H9 (cell line): ENCODE measurements around the gene TTC23L. TPM values are rescaled to one million over a fixed set of nuclear protein-coding genes. Genes with fewer than 3 reads are reported as not detected.
A peak's percentile ranks its signal among the peaks of the same experiment; 100 is the strongest.

Experiments
- DNase-seq: peaks from one replicate; pipeline ENCODE4 v3.0.0-alpha.2; 2017
- H2AFZ ChIP-seq: one replicate; pipeline ENCODE4 v1.6.1; 2013; ENCODE audit warnings: mild to moderate bottlenecking, low read length, control low read depth, moderate library complexity
- H2AK5ac ChIP-seq: 2 replicates; pipeline ENCODE4 v1.6.1; 2013; ENCODE audit warnings: low read length, control low read depth, mixed read lengths; ENCODE audit not compliant: insufficient read length
- H2BK120ac ChIP-seq: one replicate; pipeline ENCODE4 v1.6.1; 2013; ENCODE audit warnings: low read depth, mild to moderate bottlenecking, low read length, control low read depth, inconsistent platforms; ENCODE audit not compliant: poor library complexity, severe bottlenecking
- H2BK12ac ChIP-seq: 2 replicates; pipeline ENCODE4 v1.6.1; 2013; ENCODE audit warnings: low read length, control low read depth, mixed read lengths, low read depth; ENCODE audit not compliant: insufficient read length
- H2BK15ac ChIP-seq: 2 replicates; pipeline ENCODE4 v1.6.1; 2013; ENCODE audit warnings: low read depth, low read length, control low read depth
- H2BK20ac ChIP-seq: one replicate; pipeline ENCODE4 v1.6.1; 2013; ENCODE audit warnings: low read depth, mild to moderate bottlenecking, low read length, control low read depth, inconsistent platforms; ENCODE audit not compliant: poor library complexity, severe bottlenecking
- H2BK5ac ChIP-seq: 2 replicates; pipeline ENCODE4 v1.6.1; 2013; ENCODE audit warnings: low read length, control low read depth, mixed read lengths; ENCODE audit not compliant: insufficient read length
- H3K14ac ChIP-seq: 2 replicates; pipeline ENCODE4 v1.6.1; 2013; ENCODE audit warnings: low read length, control low read depth; ENCODE audit not compliant: insufficient read depth
- H3K18ac ChIP-seq: 2 replicates; pipeline ENCODE4 v1.6.1; 2013; ENCODE audit warnings: low read depth, mild to moderate bottlenecking, mixed read lengths, low read length, control low read depth; ENCODE audit not compliant: insufficient read length
- H3K23ac ChIP-seq: 2 replicates; pipeline ENCODE4 v1.6.1; 2013; ENCODE audit warnings: low read length, control low read depth, mixed read lengths, low read depth; ENCODE audit not compliant: insufficient read length
- H3K23me2 ChIP-seq: 2 replicates; pipeline ENCODE4 v1.6.1; 2013; ENCODE audit warnings: low read depth, mild to moderate bottlenecking, mixed read lengths, low read length, control low read depth; ENCODE audit not compliant: insufficient read length, poor library complexity, severe bottlenecking
- H3K27ac ChIP-seq: 2 replicates; pipeline ENCODE4 v1.5.1; 2013; ENCODE audit warnings: low read length, control low read depth, mixed read lengths, low read depth; ENCODE audit not compliant: insufficient read length
- H3K27me3 ChIP-seq: 2 replicates; pipeline ENCODE4 v1.6.1; 2013; ENCODE audit warnings: low read length, control low read depth, inconsistent platforms; ENCODE audit not compliant: insufficient read depth
- H3K4ac ChIP-seq: 2 replicates; pipeline ENCODE4 v1.6.1; 2013; ENCODE audit warnings: low read depth, mild to moderate bottlenecking, control low read depth, inconsistent platforms, low read length, moderate library complexity
- H3K4me1 ChIP-seq: 2 replicates; pipeline ENCODE4 v1.6.1; 2013; ENCODE audit warnings: low read length, control low read depth, inconsistent platforms; ENCODE audit not compliant: insufficient read depth
- H3K4me2 ChIP-seq: 2 replicates; pipeline ENCODE4 v1.6.1; 2013; ENCODE audit warnings: low read length, control low read depth, mixed read lengths; ENCODE audit not compliant: insufficient read length, insufficient read depth
- H3K56ac ChIP-seq: 2 replicates; pipeline ENCODE4 v1.6.1; 2013; ENCODE audit warnings: low read depth, mild to moderate bottlenecking, mixed read lengths, low read length, control low read depth; ENCODE audit not compliant: insufficient read length
- H3K79me1 ChIP-seq: 2 replicates; pipeline ENCODE4 v1.6.1; 2013; ENCODE audit warnings: low read depth, mild to moderate bottlenecking, moderate library complexity, low read length, control low read depth, inconsistent platforms; ENCODE audit not compliant: insufficient read depth, poor library complexity, severe bottlenecking
- H3K79me2 ChIP-seq: 2 replicates; pipeline ENCODE4 v1.6.1; 2013; ENCODE audit warnings: low read length, control low read depth, inconsistent platforms; ENCODE audit not compliant: insufficient read depth
- H3K9ac ChIP-seq: 2 replicates; pipeline ENCODE4 v1.6.1; 2013; ENCODE audit warnings: low read length, control low read depth, mixed read lengths; ENCODE audit not compliant: insufficient read length; ENCODE audit errors: extremely low read depth
- H3K9me3 ChIP-seq: one replicate; pipeline ENCODE4 v1.6.1; 2013; ENCODE audit warnings: low read depth, low read length, inconsistent platforms; ENCODE audit not compliant: control insufficient read depth
- H3T11ph ChIP-seq: one replicate; pipeline ENCODE4 v1.6.1; 2013; ENCODE audit warnings: mild to moderate bottlenecking, low read length, control low read depth, inconsistent platforms
- H4K20me1 ChIP-seq: one replicate; pipeline ENCODE4 v1.6.1; 2013; ENCODE audit not compliant: control insufficient read depth, insufficient read length, insufficient read depth
- H4K5ac ChIP-seq: 2 replicates; pipeline ENCODE4 v1.6.1; 2013; ENCODE audit warnings: low read depth, mild to moderate bottlenecking, mixed read lengths, low read length, control low read depth; ENCODE audit not compliant: insufficient read length
- H4K8ac ChIP-seq: replicated peaks from 2 replicates; pipeline ENCODE4 v1.6.1; 2013; ENCODE audit warnings: low read length, control low read depth, mixed read lengths, low read depth; ENCODE audit not compliant: insufficient read length
- H4K91ac ChIP-seq: 2 replicates; pipeline ENCODE4 v1.6.1; 2013; ENCODE audit warnings: low read depth, mild to moderate bottlenecking, moderate library complexity, mixed read lengths, low read length, control low read depth; ENCODE audit not compliant: insufficient read length
- H3K27ac Mint-ChIP-seq, 3 experiments: 2 replicates in 2 of 3; 3 replicates in 1 of 3; pipeline ENCODE4 v1.8.0; 2020 to 2021; ENCODE audit warnings: mixed read lengths in 3 of 3, mild to moderate bottlenecking in 1 of 3, moderate library complexity in 1 of 3
- H3K27me3 Mint-ChIP-seq: 2 replicates; pipeline ENCODE4 v1.8.0; 2021; ENCODE audit warnings: low read depth, mild to moderate bottlenecking, moderate library complexity, mixed read lengths
- H3K36me3 Mint-ChIP-seq, 3 experiments: 2 replicates in 2 of 3; 3 replicates in 1 of 3; pipeline ENCODE4 v1.8.0; 2020 to 2021; ENCODE audit warnings: low read depth in 3 of 3, mixed read lengths in 3 of 3; ENCODE audit not compliant: insufficient read depth in 1 of 3
- H3K4me1 Mint-ChIP-seq, 2 experiments: 2 replicates each; pipeline ENCODE4 v1.8.0; 2020; ENCODE audit warnings: mixed read lengths in 2 of 2
- H3K4me3 Mint-ChIP-seq, 2 experiments: 2 replicates in 1 of 2; 3 replicates in 1 of 2; pipeline ENCODE4 v1.8.0; 2020 to 2021; ENCODE audit warnings: mild to moderate bottlenecking in 2 of 2, mixed read lengths in 2 of 2, moderate library complexity in 1 of 2
- H3K9me3 Mint-ChIP-seq, 2 experiments: 2 replicates in 1 of 2; 3 replicates in 1 of 2; pipeline ENCODE4 v1.8.0; 2020; ENCODE audit warnings: mild to moderate bottlenecking in 2 of 2, mixed read lengths in 2 of 2, moderate library complexity in 1 of 2
- CTCF ChIP-seq: fragments of 200-600 bp; sonication (generic); conservative IDR thresholded peaks from 3 replicates; pipeline ENCODE4 v1.8.0; 2021; ENCODE audit warnings: antibody characterized with exemption, mild to moderate bottlenecking
- WGBS: extraction: QIAGEN DNeasy Blood & Tissue Kit; methylation state at CpG from one replicate; pipeline ENCODE4 v1.1.7; 2013; ENCODE audit warnings: missing lambda C conversion rate, low lambda C conversion rate, mixed read lengths; ENCODE audit not compliant: insufficient read length; ENCODE audit errors: extremely low coverage; 5-methylcytosine and 5-hydroxymethylcytosine counted together
- total RNA-seq: library from RNA; stranded (reverse); gene quantifications from 2 replicates; pipeline ENCODE4 v1.2.1, GENCODE V29; 2021

The TTC23L gene
- total RNA-seq, 1 experiment from 2014 or later = 0.96 TPM

- H3K4me3 Mint-ChIP-seq = no peak overlapping the region; a peak in 1 of 5 replicates
- no peak overlapping the region for H3T11ph ChIP-seq
- no peak overlapping the region for H4K5ac ChIP-seq
- peak overlapping the region in 2 of 3 experiments; percentile 0 to 63; a peak in 2 of 7 replicates for H3K27ac Mint-ChIP-seq
- peaks cover 12% of the 10 kb centered on the region; the same call in 1 of the 2 replicates for H3K4me1 ChIP-seq
- H2AK5ac ChIP-seq = no peak overlapping the region
- no peak overlapping the region for H2BK20ac ChIP-seq
- no peaks in the 10 kb centered on the region; the same call in 1 of the 2 replicates for H3K27me3 Mint-ChIP-seq
- DNase-seq = no peak
- H3K56ac ChIP-seq = no peak overlapping the region
- H3K9me3 Mint-ChIP-seq = no peaks in the 10 kb centered on the region; a peak in 1 of 5 replicates
- H4K8ac ChIP-seq = no peak overlapping the region
- peak overlapping the region; percentile 87 for H3K27ac ChIP-seq
- H3K9ac ChIP-seq = no peak overlapping the region
- H2BK120ac ChIP-seq = no peak overlapping the region
- H3K18ac ChIP-seq = no peak overlapping the region
- no peak overlapping the region for H3K14ac ChIP-seq
- H3K79me2 ChIP-seq = no peaks in the 10 kb centered on the region
- H3K79me1 ChIP-seq = no peaks in the 10 kb centered on the region
- no peaks in the 10 kb centered on the region for H3K23me2 ChIP-seq
- H3K4me2 ChIP-seq = no peak overlapping the region
- no CpG with 5 or more reads among the region's 2 CpGs for whole genome bisulfite sequencing
- H4K91ac ChIP-seq = no peak overlapping the region
- no peak overlapping the region for H2AFZ ChIP-seq
- no peak overlapping the region for H2BK12ac ChIP-seq
- H2BK5ac ChIP-seq = no peak overlapping the region
- H4K20me1 ChIP-seq = no peaks in the 10 kb centered on the region
- H3K9me3 ChIP-seq = no peaks in the 10 kb centered on the region
- no peak overlapping the region for H2BK15ac ChIP-seq
- H3K4me1 Mint-ChIP-seq = peaks cover 34% of the 10 kb centered on the region in 2 experiments
- no peak for TF ChIP-seq CTCF
- no peak overlapping the region for H3K23ac ChIP-seq
- H3K27me3 ChIP-seq = no peaks in the 10 kb centered on the region
- no peak overlapping the region for H3K4ac ChIP-seq
- H3K36me3 Mint-ChIP-seq = peaks cover 0 to under 1% (median 0%) of the 10 kb centered on the region in 3 experiments; a peak in 1 of 7 replicates
Measured at GRCh38 chr5:34865091-34865490, 26.1 kb downstream of the TTC23L start.
